Stimulated activated naive CD8-positive, alpha-beta T cell treated with anti-CD3 and anti-CD28 coated beads, Interleukin-15, Interleukin-2, amounts not matched to agents 100 ng/mL and 50 ng/mL, for 24 hours (primary cell): ENCODE data around the gene STT3A.

Experiments
- H3K27ac Mint-ChIP-seq: one replicate; pipeline ENCODE4 v1.8.0; 2021; ENCODE audit warnings: mild to moderate bottlenecking, mixed read lengths
- H3K27me3 Mint-ChIP-seq: one replicate; pipeline ENCODE4 v1.8.0; 2021; ENCODE audit warnings: mixed read lengths
- H3K36me3 Mint-ChIP-seq: one replicate; pipeline ENCODE4 v1.8.0; 2021; ENCODE audit warnings: low read depth, mixed read lengths
- H3K4me1 Mint-ChIP-seq: one replicate; pipeline ENCODE4 v1.8.0; 2021; ENCODE audit warnings: low read depth, mixed read lengths
- H3K4me3 Mint-ChIP-seq: one replicate; pipeline ENCODE4 v1.8.0; 2021; ENCODE audit warnings: mild to moderate bottlenecking, mixed read lengths
- H3K9me3 Mint-ChIP-seq: one replicate; pipeline ENCODE4 v1.8.0; 2021; ENCODE audit warnings: mixed read lengths

Gene STT3A

DNA sequence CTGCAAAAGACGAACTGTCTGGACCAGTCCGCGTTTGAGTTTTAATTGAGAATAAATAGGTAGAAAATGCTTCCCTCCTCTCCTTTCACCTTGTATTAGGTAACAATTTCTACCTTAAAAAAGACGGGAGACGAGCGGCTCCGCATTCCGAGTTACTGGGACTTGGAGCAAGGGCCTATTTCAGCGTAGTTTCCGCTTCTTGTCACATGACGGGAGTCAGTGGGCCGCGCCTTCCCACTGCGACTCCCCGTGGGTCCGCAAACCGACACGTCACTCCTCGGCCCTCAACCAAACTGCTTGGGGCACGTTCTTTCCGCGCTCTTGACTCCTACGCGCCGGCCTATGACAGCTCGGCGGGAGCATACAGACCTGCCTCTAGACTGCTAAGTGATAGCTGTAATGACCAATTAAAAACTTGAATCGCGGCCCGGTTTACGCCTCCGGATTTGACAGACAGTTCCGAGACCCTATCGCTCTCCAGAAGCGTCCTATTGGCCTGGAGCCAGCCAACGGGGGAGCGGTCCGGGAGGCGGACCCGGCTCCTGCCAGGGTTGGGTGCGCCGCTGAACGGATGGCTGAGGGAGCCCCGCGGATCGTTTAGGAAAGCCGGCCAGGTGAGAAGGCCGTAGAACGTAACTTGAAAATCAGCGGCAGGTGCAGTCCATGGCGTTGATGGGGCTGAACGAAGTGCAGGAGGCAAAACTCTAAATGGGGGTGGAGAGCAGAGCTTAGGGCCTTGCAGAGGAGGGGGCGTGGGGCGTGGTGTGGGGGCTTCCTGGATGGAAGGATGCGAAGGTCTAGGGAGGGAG lies at the start of gene STT3A:
STT3A (plus strand) TSS at position 548 of the 809 bp plus-strand sequence. CDS start 3,064 bp downstream, outside the sequence.
- Mint-ChIP-seq H3K27me3 (no peaks in the 10 kb centered on the region), H3K9me3 (no peaks in the 10 kb centered on the region), H3K27ac (peak within 1 kb of the TSS; percentile 96), H3K4me3 (peak within 1 kb of the TSS; percentile 99), H3K4me1 (peaks cover 58% of the 10 kb centered on the region), H3K36me3 (peaks cover 33% of the 10 kb centered on the region)

- H3K27ac Mint-ChIP-seq, result no peak overlapping the region
- H3K36me3 Mint-ChIP-seq, result peaks cover 23% of the 10 kb centered on the region
- no peak overlapping the region for H3K4me3 Mint-ChIP-seq
- peaks cover 3% of the 10 kb centered on the region for H3K27me3 Mint-ChIP-seq
- no peaks in the 10 kb centered on the region for H3K4me1 Mint-ChIP-seq
- peaks cover 33% of the 10 kb centered on the region for H3K9me3 Mint-ChIP-seq
Observed at GRCh38 chr11:125550780-125551179, 41.9 kb upstream of the STT3A start.

DNA sequence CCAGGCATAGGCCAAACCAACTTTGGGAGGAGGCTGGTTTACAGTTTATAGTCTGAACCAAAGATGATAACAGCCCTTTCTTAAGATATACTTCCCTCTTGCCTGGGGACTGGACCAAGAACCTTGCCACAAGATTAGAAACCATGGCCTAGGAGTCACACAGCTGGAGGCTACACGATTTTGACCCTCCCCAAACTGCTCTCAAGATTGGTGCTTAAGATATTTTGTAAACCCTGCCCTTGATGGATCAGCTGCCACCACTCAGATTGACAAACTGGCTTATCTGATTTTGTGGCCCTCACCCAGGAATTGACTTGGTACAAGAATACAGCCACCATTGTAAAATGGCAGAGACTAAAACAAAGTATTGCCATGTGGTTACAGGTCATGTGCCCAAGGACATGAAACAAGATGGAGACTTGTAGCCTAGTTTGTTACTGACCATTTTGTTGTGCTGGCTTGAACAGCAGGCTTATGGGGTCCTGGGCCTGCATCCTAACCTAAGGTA lies 40.8 kb upstream of the STT3A start:
- H3K27ac Mint-ChIP-seq, result no peak overlapping the region

GRCh38 chr11:125552927-125553326 lies 39.7 kb upstream of the STT3A start:
- H3K4me1 Mint-ChIP-seq, result no peaks in the 10 kb centered on the region

More for the DNA sequence above, 40.8 kb upstream of the STT3A start:
- Mint-ChIP-seq H3K4me1 (no peaks in the 10 kb centered on the region), H3K27me3 (peaks cover 3% of the 10 kb centered on the region), H3K36me3 (peaks cover 23% of the 10 kb centered on the region), H3K9me3 (peaks cover 34% of the 10 kb centered on the region), H3K4me3 (no peak overlapping the region)

DNA sequence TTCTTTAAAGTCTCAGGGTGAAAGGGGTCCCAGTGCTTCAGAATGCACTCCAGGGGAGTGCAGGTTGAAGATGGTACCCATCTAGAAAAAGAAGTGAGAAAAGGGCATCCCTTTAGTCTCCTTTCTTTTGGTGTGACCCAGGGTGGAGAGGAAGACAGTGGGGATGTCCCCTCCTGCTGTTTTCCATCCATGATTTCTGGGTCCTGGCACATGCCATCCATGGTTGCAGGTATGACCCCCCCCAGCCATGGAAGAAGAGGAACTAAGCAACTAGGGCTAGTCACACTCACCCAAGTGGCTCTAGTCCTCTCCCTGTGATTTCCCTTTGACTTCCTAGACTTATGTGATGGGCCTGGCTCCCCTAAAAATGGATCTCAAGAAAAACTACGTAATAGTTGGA lies 39.3 kb upstream of the STT3A start:
- H3K27me3 Mint-ChIP-seq, result peaks cover 3% of the 10 kb centered on the region
- peaks cover 23% of the 10 kb centered on the region for H3K36me3 Mint-ChIP-seq
- H3K9me3 Mint-ChIP-seq, result peaks cover 31% of the 10 kb centered on the region
- H3K4me3 Mint-ChIP-seq, result no peak overlapping the region
- H3K4me1 Mint-ChIP-seq, result no peaks in the 10 kb centered on the region
- H3K27ac Mint-ChIP-seq, result no peak overlapping the region

More at GRCh38 chr11:125552927-125553326, 39.7 kb upstream of the STT3A start:
- peaks cover 23% of the 10 kb centered on the region for H3K36me3 Mint-ChIP-seq
- no peak overlapping the region for H3K4me3 Mint-ChIP-seq
- no peak overlapping the region for H3K27ac Mint-ChIP-seq
- H3K27me3 Mint-ChIP-seq, result peaks cover 3% of the 10 kb centered on the region
- H3K9me3 Mint-ChIP-seq, result peaks cover 34% of the 10 kb centered on the region

DNA sequence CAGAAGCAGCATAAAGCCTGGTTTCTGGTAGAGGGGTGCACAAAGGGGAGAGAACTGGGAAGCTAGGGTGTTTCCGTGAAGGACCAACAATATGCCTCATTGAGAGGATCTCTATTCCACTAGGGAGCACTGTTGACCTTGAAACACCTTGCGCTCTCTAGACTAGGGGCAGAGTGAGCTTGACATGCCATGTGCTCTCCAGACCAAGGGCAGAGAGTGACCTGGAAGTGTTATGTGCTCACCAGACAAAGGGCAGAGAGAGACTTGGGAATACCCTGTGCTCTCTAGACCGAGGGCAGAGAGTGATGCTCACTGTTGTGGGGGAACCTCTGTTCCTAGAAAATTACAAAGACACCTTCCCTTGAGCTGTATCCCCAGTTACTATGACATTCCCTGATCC lies 38.6 kb upstream of the STT3A start:
- peaks cover 23% of the 10 kb centered on the region for H3K36me3 Mint-ChIP-seq
- H3K4me1 Mint-ChIP-seq, result no peaks in the 10 kb centered on the region
- peaks cover 3% of the 10 kb centered on the region for H3K27me3 Mint-ChIP-seq
- no peak overlapping the region for H3K4me3 Mint-ChIP-seq
- no peak overlapping the region for H3K27ac Mint-ChIP-seq
- H3K9me3 Mint-ChIP-seq, result peaks cover 31% of the 10 kb centered on the region

DNA sequence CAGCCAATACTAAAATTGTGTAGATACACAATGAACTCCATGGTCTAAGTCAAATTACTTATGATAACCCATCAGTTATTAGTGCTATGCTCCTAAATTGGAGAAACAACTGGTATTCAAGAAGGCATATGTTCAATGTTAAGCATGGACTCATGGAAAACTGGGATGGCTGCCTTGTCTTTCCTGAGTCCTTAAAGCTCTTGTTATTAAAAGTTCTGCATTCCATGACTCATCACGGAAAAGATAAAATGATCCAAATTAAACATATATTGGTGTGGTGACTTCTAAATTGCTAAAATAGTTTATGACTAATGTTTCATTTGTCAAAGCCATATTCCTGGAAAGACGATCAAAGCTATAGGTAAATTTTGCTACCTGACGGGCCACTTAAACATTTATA lies 32.8 kb upstream of the STT3A start:
- Mint-ChIP-seq H3K4me1 (no peaks in the 10 kb centered on the region), H3K27ac (no peak overlapping the region), H3K27me3 (peaks cover 3% of the 10 kb centered on the region), H3K9me3 (peaks cover 7% of the 10 kb centered on the region), H3K4me3 (no peak overlapping the region), H3K36me3 (no peaks in the 10 kb centered on the region)

DNA sequence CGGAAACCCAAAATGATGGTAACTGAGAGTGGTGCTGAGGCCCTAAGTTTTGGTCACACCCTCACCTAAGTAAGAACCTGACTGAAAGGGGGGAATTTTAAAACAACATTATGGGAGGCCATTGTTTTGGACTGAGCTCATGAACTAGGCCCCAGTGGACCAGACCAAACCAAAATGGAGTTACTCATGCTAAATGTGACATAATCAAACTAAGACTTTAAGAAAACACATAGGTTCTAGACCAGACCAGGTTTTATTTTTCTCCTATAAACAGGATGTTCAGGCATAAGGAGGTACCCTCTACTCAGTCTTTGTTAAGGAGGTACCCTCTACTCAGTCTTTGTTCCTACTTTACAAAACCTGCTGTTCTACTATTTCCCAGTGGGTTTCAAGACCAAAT lies 30.7 kb upstream of the STT3A start:
- no peaks in the 10 kb centered on the region for H3K36me3 Mint-ChIP-seq
- no peak overlapping the region for H3K4me3 Mint-ChIP-seq
- peaks cover 3% of the 10 kb centered on the region for H3K4me1 Mint-ChIP-seq
- peaks cover 3% of the 10 kb centered on the region for H3K27me3 Mint-ChIP-seq
- no peaks in the 10 kb centered on the region for H3K9me3 Mint-ChIP-seq
- H3K27ac Mint-ChIP-seq, result no peak overlapping the region

DNA sequence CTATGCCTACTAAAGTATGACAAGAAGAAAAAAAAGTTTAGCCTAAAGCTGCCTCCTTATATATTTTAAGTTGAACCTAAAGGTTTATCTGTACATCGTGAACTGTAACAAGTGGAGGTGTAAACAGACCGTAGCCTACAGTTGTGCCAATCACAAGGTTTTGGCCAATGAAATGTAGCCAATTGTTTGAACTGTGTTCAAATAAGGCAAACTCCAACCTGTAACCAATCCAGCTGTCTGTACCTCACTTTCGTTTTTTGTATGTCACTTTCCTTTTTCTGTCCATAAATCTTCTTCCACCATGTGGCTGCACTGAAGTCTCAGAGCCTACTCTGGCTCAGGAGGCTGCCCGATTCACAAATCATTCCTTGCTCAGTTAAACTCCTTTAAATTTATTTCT lies 30.2 kb upstream of the STT3A start:
- no peaks in the 10 kb centered on the region for H3K36me3 Mint-ChIP-seq
- H3K4me3 Mint-ChIP-seq, result no peak overlapping the region
- H3K27ac Mint-ChIP-seq, result no peak overlapping the region
- H3K27me3 Mint-ChIP-seq, result no peaks in the 10 kb centered on the region
- H3K9me3 Mint-ChIP-seq, result no peaks in the 10 kb centered on the region
- peaks cover 5% of the 10 kb centered on the region for H3K4me1 Mint-ChIP-seq

GRCh38 chr11:125564357-125564756 lies 28.3 kb upstream of the STT3A start:
- Mint-ChIP-seq H3K27ac (no peak overlapping the region), H3K27me3 (no peaks in the 10 kb centered on the region), H3K9me3 (no peaks in the 10 kb centered on the region), H3K4me3 (no peak overlapping the region), H3K4me1 (peaks cover 5% of the 10 kb centered on the region), H3K36me3 (no peaks in the 10 kb centered on the region)

DNA sequence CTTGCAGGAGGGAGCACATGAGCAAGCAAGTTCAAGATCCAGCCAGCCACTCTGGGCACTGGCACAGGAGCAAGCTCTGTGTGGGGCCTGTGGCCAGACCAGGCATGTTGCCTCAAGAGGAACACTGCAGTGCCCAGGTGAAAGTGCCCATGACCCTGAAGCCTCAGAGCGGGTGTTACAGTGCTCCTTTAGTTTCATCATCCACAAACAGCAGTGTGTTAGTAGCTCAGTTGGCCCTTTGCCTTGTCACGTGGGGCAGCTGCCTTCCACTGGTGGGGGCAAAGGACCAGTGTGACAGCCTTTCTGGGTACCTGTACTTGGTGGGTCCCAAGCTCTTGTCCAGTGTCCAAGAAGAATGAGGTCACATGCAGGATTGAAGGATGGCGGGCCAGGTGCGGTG lies 26.4 kb upstream of the STT3A start:
- Mint-ChIP-seq H3K27ac (no peak overlapping the region), H3K4me1 (peaks cover 20% of the 10 kb centered on the region), H3K36me3 (peaks cover 10% of the 10 kb centered on the region), H3K27me3 (no peaks in the 10 kb centered on the region), H3K4me3 (no peak overlapping the region), H3K9me3 (no peaks in the 10 kb centered on the region)

DNA sequence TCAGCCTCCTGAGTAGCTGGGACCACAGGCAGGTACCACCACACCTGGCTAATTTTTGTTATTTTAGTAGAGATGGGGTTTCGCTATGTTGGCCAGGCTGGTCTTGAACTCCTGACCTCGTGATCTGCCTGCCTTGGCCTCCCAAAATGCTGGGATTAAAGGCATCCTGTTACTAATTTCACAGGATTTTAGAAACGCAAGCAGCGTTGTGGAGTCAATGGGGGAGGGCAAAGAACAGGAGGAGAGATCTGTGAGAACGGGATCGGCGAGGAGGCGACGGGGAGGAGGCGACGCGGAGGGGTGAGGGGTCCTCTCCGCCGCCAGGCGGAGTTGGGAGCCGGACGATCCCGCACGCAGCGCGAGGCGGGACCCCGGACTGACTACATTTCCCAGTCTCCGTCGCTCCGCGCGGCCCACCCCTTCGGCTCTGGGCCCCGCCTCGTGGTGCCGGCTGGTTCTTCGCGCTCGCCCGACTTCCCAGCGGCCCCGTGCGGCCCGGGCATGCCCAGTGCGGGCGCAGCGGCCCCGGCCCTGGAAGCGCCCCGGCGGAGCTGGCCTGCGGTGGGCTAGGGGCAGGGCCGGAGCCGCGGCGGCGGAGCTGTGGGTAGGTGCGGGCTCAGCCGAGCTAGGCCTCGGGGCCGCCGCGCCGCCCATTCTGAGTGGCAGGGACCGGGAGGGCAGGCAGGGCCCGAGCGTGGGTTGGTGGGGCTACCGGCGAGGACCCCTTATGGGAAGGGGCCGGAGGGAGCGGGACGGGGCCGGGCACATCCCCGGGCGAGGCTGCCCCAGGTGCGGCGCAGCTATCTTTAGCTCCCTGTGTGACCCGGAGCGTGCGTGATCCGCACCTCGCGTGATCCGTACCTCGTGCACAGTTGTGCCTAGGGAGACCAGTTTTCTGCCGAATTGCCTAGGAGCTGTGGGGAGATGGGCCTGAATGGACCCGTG lies 23.4 kb upstream of the STT3A start, which contains the start of gene EI24:
EI24 (plus strand) TSS at position 508 of the 945 bp plus-strand sequence. CDS start 3,051 bp downstream, outside the sequence.
- Mint-ChIP-seq H3K4me1 (peaks cover 30% of the 10 kb centered on the region), H3K4me3 (peak within 1 kb of the TSS; percentile 96), H3K27ac (peak within 1 kb of the TSS; percentile 89), H3K9me3 (no peaks in the 10 kb centered on the region), H3K36me3 (peaks cover 30% of the 10 kb centered on the region), H3K27me3 (no peaks in the 10 kb centered on the region)

GRCh38 chr11:125569915-125570621 lies 22.6 kb upstream of the STT3A start:
- no peaks in the 10 kb centered on the region for H3K27me3 Mint-ChIP-seq
- H3K4me3 Mint-ChIP-seq, result peak overlapping the region; percentile 96
- H3K4me1 Mint-ChIP-seq, result peaks cover 30% of the 10 kb centered on the region
- H3K9me3 Mint-ChIP-seq, result no peaks in the 10 kb centered on the region
- H3K27ac Mint-ChIP-seq, result peak overlapping the region; percentile 89
- H3K36me3 Mint-ChIP-seq, result peaks cover 38% of the 10 kb centered on the region

DNA sequence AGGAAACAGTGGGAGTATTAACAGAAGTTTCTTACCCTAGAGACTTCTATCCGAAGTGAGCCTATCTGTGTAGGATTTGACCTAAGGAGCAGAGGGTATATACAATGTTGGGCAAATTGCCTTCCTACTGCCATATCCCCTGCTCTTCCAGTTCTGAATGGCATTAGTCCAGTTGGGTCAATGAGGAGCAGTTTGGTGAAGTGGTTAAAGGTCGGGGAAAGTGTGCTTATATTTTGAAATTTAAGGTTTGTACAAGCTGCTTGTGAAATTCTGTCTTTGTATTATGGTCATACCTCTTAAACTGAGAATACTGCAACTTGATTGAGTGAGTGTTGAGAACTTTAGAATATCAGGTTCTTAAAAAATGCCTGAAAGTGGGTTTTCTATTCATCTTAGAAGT lies 21.7 kb upstream of the STT3A start:
- no peaks in the 10 kb centered on the region for H3K27me3 Mint-ChIP-seq
- peak overlapping the region; percentile 89 for H3K27ac Mint-ChIP-seq
- peaks cover 30% of the 10 kb centered on the region for H3K4me1 Mint-ChIP-seq
- H3K4me3 Mint-ChIP-seq, result peak overlapping the region; percentile 96
- H3K36me3 Mint-ChIP-seq, result peaks cover 46% of the 10 kb centered on the region
- no peaks in the 10 kb centered on the region for H3K9me3 Mint-ChIP-seq
